ENCODE measurements around the gene ANKRD53. TPM values are rescaled to one million over a fixed set of nuclear protein-coding genes. Genes with fewer than 3 reads are reported as not detected.
"Not testable (repeated sequence)": the region's sequence is repeated elsewhere in the genome, so short reads cannot be mapped to it uniquely, and the experiment has no call there.

ANKRD53 gene
- total RNA-seq, 2 donors from 2014 or later: 0.36 to 0.74 TPM

- 81% methylated on average over 12 of the region's 12 CpGs for WGBS
- H3K27ac ChIP-seq: peak overlapping the region in 1 of 2 donors; percentile 82
These were observed 14.8 kb downstream of the ANKRD53 start for GRCh38 chr2:70992945-70993853.

GRCh38 chr2:70994009-70994698 lies 15.7 kb downstream of the ANKRD53 start:
- Histone ChIP-seq H3K4me3 (peak overlapping the region; percentile 97 to 99), H3K9me3 (no peaks in the 10 kb centered on the region), H3K27me3 (replicated peaks; ENCODE audit: insufficient read depth) (no peaks in the 10 kb centered on the region), H3K4me1 (replicated peaks) (peaks cover 10% of the 10 kb centered on the region), H3K27ac (peak overlapping the region; percentile 82), H3K36me3 (peaks cover 0 to 2% of the 10 kb centered on the region in 2 donors)
- DNase-seq (ENCODE audit: low spot score): no peak
- intact Hi-C loops (cut with DNase I): no loop called here
- TF ChIP-seq CTCF (IDR thresholded peaks at IDR 0.05) (no peak), POLR2AphosphoS5 (IDR thresholded peaks at IDR 0.05) (no peak), POLR2A (IDR thresholded peaks at IDR 0.05) (no peak)
- under 1% methylated on average over 37 of the region's 49 CpGs for WGBS

More at GRCh38 chr2:70992945-70993853, 14.8 kb downstream of the ANKRD53 start:
- intact Hi-C loops (cut with DNase I): no loop called here
- Histone ChIP-seq H3K4me1 (replicated peaks) (peaks cover 10% of the 10 kb centered on the region), H3K9me3 (no peaks in the 10 kb centered on the region), H3K4me3 (peak overlapping the region; percentile 97 to 99), H3K36me3 (peaks cover 7 to 8% of the 10 kb centered on the region in 2 donors), H3K27me3 (replicated peaks; ENCODE audit: insufficient read depth) (no peaks in the 10 kb centered on the region)
- no peak for TF ChIP-seq POLR2AphosphoS5 (IDR thresholded peaks at IDR 0.05)
- TF ChIP-seq POLR2A (IDR thresholded peaks at IDR 0.05): no peak
- no peak for TF ChIP-seq CTCF (IDR thresholded peaks at IDR 0.05)
- no peak for DNase-seq (ENCODE audit: low spot score)

- H3K27me3 ChIP-seq (replicated peaks; ENCODE audit: insufficient read depth): no peaks in the 10 kb centered on the region
- peaks cover 10% of the 10 kb centered on the region for H3K4me1 ChIP-seq (replicated peaks)
- peak; percentile 78 for DNase-seq (ENCODE audit: low spot score)
- H3K27ac ChIP-seq: peak within 1 kb of the TSS; percentile 82
- intact Hi-C loops (cut with DNase I): no loop called here
- peak within 1 kb of the TSS; percentile 97 to 99 for H3K4me3 ChIP-seq
- TF ChIP-seq POLR2AphosphoS5 (IDR thresholded peaks at IDR 0.05) (no peak), CTCF (IDR thresholded peaks at IDR 0.05) (peak; percentile 44 to 86 (median 62)), POLR2A (IDR thresholded peaks at IDR 0.05) (peak; percentile 40)
- no peaks in the 10 kb centered on the region for H3K36me3 ChIP-seq
- under 1% methylated on average over 20 of the region's 65 CpGs for WGBS
- H3K9me3 ChIP-seq: no peaks in the 10 kb centered on the region
These were observed 16.4 kb downstream of the ANKRD53 start, which contains the start of gene TEX261 for GRCh38 chr2:70994699-70995425. Gene TEX261, minus strand, starts transcription at chr2:70994873. Its CDS starts 116 bp downstream, at chr2:70994757.

GRCh38 chr2:70995426-70995729 lies 16.9 kb downstream of the ANKRD53 start:
- intact Hi-C loops (cut with DNase I): no loop called here
- no peaks in the 10 kb centered on the region for H3K36me3 ChIP-seq
- WGBS: under 1% methylated on average over 11 of the region's 11 CpGs
- H3K9me3 ChIP-seq: no peaks in the 10 kb centered on the region
- peaks cover 10% of the 10 kb centered on the region for H3K4me1 ChIP-seq (replicated peaks)
- peak overlapping the region; percentile 82 for H3K27ac ChIP-seq
- H3K27me3 ChIP-seq (replicated peaks; ENCODE audit: insufficient read depth): no peaks in the 10 kb centered on the region
- TF ChIP-seq POLR2A (IDR thresholded peaks at IDR 0.05) (no peak), CTCF (IDR thresholded peaks at IDR 0.05) (peak in 3 of 4 experiments; percentile 6 to 43 (median 33))
- peak overlapping the region; percentile 97 to 99 for H3K4me3 ChIP-seq
- DNase-seq (ENCODE audit: low spot score): peak; percentile 42

DNA sequence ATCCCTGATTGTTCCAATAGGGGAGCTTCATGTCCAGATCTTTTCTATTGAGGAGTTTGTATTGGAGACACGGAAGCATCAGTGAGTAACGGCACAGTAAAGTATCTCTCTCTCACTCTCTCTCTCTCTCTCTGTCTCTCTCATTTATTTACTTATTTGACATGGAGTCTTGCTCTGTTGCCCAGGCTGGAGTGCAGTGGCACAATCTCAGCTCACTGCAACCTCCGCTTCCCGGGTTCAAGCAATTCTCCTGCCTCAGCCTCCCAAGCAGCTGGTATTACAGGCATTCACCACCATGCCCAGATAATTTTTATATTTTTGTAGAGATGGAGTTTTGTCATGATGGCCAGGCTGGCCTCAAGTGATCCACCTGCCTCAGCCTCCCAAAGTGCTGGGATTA lies 20.5 kb downstream of the ANKRD53 start:
- H3K4me1 ChIP-seq (replicated peaks); H3K27me3 ChIP-seq (replicated peaks; ENCODE audit: insufficient read depth); H3K27ac ChIP-seq; DNase-seq (ENCODE audit: low spot score); H3K9me3 ChIP-seq; intact Hi-C loops (cut with DNase I); H3K36me3 ChIP-seq; H3K4me3 ChIP-seq: not testable (repeated sequence)
- WGBS: 88% methylated on average over 4 of the region's 4 CpGs
